ENCODE measurements around the gene GSTA3. TPM values are rescaled to one million over a fixed set of nuclear protein-coding genes. Genes with fewer than 3 reads are reported as not detected.
"Not testable (repeated sequence)": the region's sequence is repeated elsewhere in the genome, so short reads cannot be mapped to it uniquely, and the experiment has no call there.

The GSTA3 gene
- total and polyA plus RNA-seq, 2 of the 4 experiments (the other 2 are of a cell fraction), result not detected

DNA sequence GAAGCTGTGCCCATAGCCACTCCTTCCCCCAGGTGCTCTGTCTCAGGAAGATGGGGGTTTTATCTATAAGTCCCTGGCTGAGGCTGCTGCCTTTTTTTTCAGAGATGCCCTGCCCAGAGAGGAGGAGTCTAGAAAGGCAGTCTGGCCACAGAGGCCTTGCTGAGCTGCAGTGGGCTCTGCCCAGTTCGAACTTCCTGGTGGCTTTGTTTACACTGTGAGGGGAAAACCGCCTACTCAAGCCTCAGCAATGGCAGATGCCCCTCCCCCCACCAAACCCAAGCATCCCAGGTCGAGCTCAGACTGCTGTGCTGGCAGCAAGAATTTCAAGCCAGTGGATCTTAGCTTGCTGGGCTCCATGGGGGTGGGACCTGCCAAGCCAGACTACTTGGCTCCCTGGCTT lies 53.4 kb downstream of the GSTA3 start:
- H4K91ac ChIP-seq (ENCODE audit: insufficient read depth, low read depth, low read length); in situ Hi-C loops (cut with MboI; ENCODE audit: low sequenced_read_pairs); BruUV-seq (replicated peaks); dilution Hi-C loops (cut with HindIII; ENCODE audit: low sequenced_read_pairs, unreplicated experiment); H2BK20ac ChIP-seq (ENCODE audit: low read depth, low read length); H3K36me3 ChIP-seq (ENCODE audit: control insufficient read depth, insufficient read depth, low read length); H3K9ac ChIP-seq (ENCODE audit: low read depth, low read length); H2BK120ac ChIP-seq (ENCODE audit: low read depth, low read length); H3K14ac ChIP-seq (replicated peaks; ENCODE audit: low read depth, low read length); H3K4ac ChIP-seq (ENCODE audit: low read depth, low read length); H3K79me1 ChIP-seq (ENCODE audit: low read depth in 1 of 2, low read length in 2 of 2); H4K5ac ChIP-seq (ENCODE audit: low read depth, low read length); H3K27ac ChIP-seq (ENCODE audit: insufficient read depth, low read length); H3K4me2 ChIP-seq (ENCODE audit: low read depth, low read length); H3K56ac ChIP-seq (ENCODE audit: extremely low read depth, insufficient read depth, low read length); H3K9me3 ChIP-seq (ENCODE audit: control insufficient read depth, insufficient read depth, low read length); intact Hi-C loops (cut with micrococcal nuclease); H3K27me3 ChIP-seq (ENCODE audit: control insufficient read depth, insufficient read depth, low read length); H2BK15ac ChIP-seq (ENCODE audit: low read depth, low read length); CTCF ChIA-PET; H3K23ac ChIP-seq (ENCODE audit: low read depth, low read length); H2BK5ac ChIP-seq (ENCODE audit: low read depth, low read length, poor library complexity, severe bottlenecking); H3K4me1 ChIP-seq (ENCODE audit: control insufficient read depth, insufficient read depth, low read length); POLR2A ChIA-PET (ENCODE audit: unreplicated experiment); H3K4me3 ChIP-seq (ENCODE audit: insufficient read depth, low read depth, low read length); H2AK9ac ChIP-seq (replicated peaks; ENCODE audit: low read depth, low read length, poor library complexity); H4K20me1 ChIP-seq (ENCODE audit: insufficient read depth, low read length); H3K18ac ChIP-seq (ENCODE audit: low read depth, low read length); H3K9me1 ChIP-seq (ENCODE audit: insufficient read depth, low read length); H2AK5ac ChIP-seq (ENCODE audit: low read depth, low read length): not testable (repeated sequence)
- peak; percentile 51 for ATAC-seq (ENCODE audit: low read depth)
- Histone ChIP-seq H2AFZ (replicated peaks; ENCODE audit: low read length, poor library complexity) (peak overlapping the region; percentile 21), H4K8ac (ENCODE audit: low read depth in 2 of 2, low read length in 2 of 2) (peak overlapping the region in 1 of 2 experiments; percentile 72; a peak in 2 of 4 replicates)
- DNase-seq, result peak; percentile 13
- WGBS, 2 experiments (ENCODE audit: extremely low coverage in 2 of 2, insufficient read length in 1 of 2), result no CpG with 5 or more reads among the region's 3 CpGs

Data from IMR-90 (cell line).